Stimulated activated CD8-positive, alpha-beta memory T cell treated with anti-CD3 and anti-CD28 coated beads, Interleukin-7, amount 100 ng/mL, for 4 hours (primary cell): ENCODE measurements around the gene NPPB.

Experiments used
- DNase-seq, 2 donors: peaks; one replicate each; pipeline ENCODE4 v3.0.0-alpha.2; 2020; ENCODE audit warnings: low read depth in 2 of 2

The NPPB gene

DNA sequence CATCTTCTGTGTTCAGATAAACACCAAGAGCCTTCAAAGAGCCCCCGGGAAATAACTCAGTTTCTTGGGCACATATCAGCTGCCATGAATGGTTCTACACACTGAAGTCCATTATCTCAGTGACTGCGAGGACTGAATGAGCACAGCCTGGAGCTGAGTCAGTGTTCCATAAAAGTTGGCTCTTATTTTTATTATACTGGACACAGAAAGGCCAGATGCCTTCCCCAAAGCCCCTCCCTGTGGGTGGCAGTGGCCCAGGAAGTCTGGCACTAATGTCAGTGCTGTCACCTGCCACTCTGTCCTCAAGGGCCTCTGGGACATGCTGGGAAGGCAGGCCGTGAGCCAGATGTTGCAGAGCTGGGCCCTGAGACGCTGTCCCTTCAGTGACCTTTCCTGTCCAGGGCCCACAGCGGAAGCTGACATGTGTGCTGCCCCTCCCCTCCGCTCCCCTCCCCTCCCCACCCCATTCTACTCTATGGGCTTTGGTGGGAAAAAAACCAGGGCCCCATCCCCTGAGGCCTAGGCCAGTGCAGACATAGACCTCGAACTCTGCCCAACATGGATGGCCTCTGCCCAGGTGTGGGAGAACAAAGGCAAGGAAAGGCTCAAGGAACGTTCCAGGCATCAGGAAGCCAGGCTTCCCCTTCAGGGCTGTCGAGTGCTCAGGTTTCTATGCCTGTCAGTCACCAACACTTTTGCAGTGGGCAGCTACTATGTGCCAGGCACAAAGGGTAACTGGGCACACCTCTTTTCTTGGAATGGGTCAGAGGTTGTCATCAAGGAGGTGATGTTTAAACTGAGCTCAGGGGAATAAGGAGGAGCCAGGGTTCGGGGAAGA is 22.4 kb upstream of the NPPB start:
- no peak for DNase-seq

DNA sequence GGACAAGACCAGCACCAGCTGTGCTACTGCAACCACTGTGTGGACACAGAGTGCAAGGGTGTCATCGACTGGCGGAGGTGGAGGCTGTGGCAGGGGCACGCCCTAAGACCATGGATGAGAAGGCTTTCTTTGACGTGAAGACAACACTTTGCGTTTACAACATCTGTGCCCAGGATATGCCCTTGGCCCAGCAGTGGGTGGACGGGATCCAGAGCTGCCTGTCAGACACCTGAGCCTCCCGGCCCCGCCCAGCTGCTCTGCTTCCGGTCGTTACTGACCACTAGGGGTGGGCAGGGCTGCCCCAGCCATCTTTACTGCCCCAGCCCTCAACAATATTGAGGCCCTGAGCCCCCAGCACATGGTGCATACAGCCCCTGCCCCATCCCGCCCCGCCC is 21.4 kb upstream of the NPPB start:
- no peak for DNase-seq

DNA sequence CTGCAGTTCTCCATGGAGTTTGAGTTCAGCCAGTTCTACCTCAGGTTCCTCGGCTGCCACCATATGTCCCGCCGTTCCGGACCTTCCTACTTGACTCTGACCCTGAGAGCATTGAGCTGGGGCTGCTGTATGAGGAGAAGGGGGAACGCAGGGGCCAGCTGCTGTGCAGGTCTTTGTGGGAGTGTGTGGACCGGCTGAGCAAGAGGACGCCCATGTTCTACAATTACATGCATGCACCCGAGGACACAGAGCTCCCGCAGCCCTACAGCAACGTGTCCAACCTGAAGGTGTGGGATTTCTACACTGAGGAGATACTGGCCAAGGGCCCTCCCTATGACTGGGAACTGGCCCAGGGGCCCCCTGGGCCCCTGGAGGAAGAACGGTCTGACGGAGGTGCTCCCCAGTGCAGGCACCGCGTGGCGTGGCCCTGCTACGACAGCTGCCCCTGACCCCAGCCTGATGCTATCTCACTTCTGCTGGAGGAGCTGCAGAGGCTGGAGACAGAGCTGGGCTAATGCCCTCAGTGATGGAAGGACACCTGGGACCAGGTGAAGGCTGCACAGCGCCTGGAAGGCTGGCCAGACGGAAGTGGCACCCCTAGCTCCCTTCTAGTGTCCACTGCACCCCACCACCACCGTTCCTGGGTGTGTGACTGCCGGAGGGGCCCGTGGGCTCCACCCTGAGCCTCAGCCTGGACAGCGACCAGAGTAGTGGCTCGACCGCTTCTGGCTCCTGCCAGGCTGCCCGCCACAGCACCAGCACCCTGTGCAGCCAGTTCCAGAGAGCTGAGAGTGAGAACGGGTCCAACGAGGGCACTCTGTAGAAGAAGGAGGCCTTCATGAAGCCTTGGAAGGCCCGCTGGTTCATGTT is 20.8 kb upstream of the NPPB start:
- DNase-seq = no peak

DNA sequence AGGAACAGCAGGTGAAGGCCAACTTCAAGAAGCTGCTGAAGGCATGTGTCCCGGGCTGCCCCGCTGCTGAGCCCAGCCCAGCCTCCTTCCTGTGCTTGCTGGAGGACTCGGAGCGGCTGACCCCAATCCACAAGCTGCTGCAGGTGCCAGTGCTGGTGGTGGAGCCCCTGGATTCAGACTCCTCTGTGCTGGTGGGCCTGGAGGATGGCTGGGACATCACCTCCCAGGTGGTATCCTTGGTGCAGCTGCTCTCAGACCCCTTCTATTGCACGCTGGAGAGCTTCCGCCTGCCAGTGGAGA is 20.1 kb upstream of the NPPB start:
- DNase-seq = no peak

DNA sequence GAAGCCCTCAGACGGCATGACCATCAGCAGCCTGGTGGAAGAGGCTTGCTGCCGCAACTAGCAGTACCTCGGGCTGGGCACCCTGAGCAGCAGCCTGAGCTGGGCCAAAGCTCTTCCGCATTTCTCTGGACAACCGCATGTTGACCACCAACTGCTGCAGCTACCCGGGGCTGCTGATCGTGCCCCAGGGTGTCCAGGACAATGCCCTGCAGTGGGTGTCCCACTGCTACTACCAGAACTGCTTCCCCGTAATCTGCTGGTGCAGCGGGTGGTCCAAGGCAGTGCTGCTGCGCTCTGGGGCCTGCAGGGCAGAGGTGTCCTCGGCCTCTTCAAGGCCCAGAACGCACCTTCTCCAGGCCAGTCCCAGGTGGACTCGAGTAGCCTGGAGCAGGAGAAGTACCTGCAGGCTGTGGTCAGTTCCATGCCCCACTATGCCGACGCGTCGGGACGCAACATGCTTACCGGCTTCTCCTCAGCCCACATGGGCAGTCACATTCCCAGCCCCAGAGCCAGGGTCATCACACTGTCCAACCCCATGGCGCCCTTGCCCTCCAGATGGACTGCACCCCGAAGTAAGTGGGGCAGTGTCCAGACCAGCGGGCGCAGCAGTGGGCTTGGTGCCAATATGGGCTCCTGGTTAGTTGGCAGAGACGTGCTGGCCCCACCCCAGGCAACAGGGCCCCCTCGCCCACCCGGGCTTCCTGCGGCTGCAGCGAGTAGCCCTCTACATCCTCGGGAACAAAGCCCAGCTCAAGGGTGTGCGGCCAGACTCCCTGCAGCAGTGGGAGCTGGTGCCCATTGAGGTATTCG is 19.5 kb upstream of the NPPB start:
- DNase-seq = no peak

DNA sequence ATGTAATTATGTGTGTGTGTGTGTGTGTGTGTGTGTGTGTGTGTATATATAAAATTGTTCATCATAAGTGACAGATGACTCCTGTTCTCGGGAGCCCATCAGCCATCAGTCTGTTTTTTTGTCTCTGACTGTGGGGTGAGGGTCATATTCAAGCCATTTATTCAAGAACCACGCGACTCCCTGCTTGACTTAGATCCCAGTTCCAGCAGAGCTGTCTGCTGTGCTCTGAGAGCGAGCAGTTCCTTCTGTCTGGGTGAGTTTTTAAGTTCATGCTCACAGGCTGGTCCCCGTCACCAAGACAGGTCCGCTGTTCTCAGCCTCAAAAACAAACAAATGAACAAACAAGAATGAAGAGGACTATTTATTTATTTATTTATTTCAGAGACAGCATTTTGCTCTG is 18.3 kb upstream of the NPPB start:
- DNase-seq = no peak

DNA sequence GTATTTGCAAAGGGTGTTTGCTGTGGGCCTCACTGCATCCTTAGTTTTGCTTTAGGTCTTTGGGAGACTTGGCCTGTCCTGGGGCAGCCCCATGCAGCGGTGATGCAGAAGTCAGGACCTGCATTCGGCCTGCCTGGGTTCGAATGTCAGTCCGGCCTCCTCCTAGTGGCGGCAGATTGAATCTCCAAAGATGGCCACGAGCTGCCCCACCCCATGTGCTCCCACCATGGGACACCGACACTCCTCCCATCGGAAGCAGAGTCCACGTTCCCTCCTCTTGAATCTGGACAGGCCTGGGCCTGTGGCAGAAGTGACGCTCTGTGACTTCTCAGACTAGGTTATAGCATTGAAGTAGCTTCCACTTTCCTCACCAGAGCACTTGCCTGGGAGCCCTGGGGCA is 16.3 kb upstream of the NPPB start:
- no peak for DNase-seq

DNA sequence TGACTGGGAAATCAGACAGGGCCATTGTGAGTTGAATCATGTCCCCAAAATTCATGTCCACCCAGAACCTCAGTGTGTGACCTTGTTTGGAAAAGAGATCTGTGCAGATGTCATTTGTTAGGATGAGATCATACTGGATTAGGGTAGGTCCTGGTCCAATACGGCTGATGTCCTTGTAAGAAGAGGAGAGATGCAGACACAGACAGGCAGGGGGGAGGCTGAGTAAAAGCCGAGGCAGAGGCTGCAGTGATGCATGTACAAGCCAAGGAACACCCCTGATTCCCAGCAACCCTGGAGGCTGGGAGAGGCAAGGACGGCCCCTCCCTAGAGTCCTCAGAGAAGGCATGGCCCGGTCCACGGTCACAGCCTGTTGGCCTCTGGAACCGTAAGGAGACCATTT is 15.9 kb upstream of the NPPB start:
- DNase-seq = no peak

DNA sequence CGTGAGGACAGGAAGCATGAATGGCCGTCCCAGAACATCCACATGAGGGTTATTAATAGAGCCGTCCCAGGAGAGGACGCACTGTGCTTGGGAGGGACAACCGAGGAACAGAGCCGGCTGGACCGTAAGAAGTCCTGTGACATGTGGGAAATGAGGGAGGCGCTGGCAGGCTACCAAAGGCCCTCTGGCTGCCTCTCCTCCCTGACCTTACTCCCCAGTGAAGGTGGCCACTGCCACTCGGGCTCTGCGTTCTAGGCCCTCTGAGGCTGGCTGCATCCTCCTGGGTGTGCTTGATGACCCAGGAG is 15.5 kb upstream of the NPPB start:
- no peak for DNase-seq

DNA sequence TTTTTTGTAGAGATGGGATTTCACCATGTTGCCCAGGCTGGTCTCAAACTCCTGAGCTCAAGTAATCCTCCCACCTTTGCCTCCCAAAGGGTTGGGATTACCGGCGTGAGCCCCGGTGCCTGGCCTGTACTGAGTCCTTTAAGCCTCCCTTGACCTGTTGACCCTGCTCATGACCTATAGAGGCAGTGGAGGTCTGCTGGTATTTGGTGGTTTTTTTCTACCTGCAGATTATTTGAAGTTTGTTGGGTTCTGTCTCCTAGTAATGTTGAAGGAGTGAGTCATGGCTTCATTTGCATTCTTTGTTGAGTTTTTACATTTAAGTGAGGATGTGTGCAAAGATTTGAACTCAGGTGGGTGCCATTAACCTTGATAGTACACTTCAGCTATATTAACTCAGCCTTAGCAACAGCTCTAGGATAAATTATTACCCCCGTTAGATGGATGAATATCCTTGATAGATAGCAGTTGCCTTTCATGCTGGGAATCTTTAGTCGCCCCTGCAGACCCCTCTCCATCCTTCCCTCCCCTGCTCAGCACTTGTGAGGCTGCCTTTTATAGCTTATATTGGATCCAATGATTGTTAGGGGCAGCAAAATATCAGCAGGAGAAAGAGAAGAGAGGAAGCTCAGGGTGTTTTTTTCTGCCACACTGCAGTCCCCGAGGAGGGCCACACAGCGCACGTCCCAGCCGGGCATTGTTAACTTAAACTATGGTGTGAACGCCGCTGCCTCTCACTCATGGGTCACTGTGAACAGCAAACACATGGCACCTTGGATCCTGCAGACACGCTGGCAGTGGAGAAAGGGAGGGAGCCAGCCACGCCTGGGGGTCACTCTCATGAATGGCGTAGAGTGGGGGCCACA is 14.9 kb upstream of the NPPB start:
- no peak for DNase-seq

DNA sequence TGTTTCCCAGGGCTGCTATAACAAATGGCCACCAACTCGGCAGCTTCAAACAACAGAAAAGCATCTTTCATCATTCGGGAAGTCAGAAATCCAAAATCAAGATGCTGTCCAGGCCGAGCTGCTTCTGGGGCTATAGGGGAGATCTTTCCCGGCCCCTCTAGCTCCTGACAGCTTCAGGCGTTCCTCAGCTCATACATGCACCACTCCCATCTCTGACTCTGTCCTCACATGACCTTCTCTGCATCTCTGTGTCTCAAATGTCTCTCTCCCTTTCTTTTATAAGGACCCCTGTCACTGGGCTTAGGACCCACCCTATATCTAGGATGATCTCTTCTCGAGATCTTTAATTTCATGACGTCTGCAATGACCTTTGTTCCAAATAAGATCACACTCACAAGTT is 13.8 kb upstream of the NPPB start:
- no peak for DNase-seq

DNA sequence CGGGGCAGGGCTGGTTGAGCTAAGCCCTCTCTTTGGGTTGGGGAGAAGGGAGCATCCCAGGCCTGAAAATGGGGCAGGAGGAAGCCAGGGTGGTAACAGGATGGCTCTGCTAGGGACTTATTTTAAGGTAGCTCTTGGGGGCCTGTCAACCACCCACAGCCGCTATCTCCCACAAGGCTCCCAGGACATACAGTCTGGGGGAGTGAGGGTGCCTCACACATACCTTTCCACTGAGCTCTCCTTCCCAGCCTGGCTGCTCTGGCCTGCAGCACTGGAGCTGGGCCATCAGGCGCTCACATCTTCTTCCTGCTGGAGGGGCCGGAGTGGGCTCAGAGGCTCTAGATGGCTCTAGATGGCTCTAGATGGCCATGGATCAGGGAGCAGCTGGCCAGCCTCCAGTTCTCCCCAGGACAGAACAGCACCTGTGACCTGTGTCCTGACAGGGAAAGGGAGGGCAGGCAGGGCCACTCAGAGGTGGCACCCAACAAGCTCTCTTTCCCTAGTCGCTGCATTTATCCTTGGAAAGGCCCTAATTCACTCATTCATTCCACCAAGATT is 11.0 kb upstream of the NPPB start:
- no peak for DNase-seq

DNA sequence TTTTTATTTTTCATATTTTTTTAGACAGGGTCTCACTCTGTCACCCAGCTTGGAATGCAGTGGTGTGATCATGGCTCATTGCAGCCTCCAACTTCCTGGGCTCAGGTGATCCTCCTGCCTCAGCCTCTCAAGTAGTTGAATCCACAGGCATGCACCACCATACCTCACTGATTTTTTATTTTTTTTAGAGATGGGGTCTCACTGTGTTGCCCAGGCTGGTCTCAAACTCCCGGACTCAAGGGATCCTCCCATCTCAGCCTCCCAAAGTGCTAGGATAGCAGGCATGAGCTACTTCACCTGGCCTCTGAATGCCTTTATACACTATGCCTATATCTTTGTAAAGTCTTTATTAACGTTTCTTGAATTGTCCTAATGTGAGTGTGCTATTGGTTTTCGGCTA is 10.4 kb upstream of the NPPB start:
- no peak for DNase-seq

DNA sequence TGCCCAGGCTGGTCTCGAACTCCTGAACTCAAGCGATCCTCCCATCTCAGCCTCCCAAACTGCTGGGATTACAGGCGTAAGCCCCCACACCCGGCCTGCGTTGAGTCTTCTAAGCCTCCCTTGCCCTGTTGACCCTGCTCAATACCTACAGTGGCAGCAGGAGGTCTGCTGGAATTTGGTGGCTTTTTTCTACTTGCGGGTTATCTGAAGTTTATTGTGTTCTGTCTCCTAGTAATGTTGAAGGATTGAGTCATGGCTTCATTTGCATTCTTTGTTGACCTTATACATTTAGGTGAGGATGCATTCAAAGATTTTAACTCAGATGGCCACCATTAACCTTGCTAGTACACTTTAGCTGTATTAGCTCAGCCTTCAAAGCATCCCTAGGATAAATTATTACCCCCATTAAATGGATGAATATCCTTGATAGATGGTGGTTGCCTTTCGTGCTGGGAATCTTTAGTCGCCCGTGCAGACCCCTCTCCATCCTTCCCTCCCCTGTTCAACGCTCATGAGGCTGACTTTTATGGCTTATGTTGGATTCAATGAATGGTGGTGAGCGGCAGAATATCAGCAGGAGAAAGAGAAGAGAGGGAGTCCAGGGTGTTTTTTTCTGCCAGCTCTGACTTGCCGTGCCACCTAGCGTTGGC is 9.7 kb upstream of the NPPB start:
- no peak for DNase-seq

DNA sequence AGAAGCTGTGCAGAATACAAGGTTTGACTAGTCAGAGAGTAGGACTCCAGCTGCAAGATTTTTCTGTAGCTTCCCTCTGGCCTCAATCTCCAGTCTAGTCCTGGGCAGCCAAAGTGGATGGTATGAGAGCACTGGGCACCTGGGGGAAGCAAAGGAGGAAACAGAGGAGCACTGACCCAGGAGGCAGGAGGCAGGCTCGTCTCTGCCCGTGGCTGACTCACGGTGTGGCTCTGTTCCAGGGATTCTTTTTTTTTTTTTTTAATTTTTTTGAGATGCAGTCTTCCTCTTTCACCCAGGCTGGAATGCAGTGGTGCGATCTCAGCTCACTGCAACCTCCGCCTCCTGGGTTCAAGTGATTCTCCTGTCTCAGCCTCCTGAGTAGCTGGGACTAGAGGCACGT is 4.1 kb upstream of the NPPB start:
- no peak for DNase-seq

DNA sequence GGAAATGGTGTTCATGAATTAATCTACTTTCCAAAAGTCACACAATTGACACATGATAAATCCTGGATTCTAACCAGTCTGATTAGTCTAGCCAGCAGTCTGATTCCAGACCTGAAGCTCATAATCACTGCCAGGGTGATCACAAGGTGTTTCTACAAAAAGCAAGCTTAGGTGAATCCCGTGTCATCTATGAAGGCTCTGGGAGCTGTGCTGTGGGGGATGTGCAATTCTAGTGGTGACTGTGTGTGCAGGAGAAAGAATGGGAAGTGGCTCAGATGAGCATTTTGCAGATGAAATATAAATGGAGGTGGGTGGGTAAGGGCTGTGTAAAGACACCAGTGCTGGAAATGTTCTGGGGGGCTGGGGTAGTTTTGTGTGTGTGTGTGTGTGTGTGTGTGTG is 1.8 kb upstream of the NPPB start:
- no peak for DNase-seq

DNA sequence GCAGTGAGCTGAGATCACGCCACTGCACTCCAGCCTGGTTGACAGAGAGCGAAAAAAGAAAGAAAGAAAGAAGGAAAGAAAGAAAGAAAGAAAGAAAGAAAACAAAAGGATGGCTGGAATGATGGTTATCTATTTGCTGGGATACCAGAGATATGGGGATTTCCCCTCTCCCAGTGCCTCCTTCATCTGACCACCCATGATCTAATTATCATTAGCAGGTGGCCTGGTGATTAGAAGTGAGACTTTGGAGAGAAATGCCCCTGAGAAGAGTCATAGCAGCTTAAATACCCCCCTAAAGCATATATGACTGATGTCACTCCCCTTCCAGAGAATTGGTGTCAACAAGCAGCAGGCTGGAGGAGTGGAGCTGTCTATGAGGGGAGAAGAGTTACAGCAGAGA is 1.3 kb upstream of the NPPB start:
- DNase-seq = no peak

DNA sequence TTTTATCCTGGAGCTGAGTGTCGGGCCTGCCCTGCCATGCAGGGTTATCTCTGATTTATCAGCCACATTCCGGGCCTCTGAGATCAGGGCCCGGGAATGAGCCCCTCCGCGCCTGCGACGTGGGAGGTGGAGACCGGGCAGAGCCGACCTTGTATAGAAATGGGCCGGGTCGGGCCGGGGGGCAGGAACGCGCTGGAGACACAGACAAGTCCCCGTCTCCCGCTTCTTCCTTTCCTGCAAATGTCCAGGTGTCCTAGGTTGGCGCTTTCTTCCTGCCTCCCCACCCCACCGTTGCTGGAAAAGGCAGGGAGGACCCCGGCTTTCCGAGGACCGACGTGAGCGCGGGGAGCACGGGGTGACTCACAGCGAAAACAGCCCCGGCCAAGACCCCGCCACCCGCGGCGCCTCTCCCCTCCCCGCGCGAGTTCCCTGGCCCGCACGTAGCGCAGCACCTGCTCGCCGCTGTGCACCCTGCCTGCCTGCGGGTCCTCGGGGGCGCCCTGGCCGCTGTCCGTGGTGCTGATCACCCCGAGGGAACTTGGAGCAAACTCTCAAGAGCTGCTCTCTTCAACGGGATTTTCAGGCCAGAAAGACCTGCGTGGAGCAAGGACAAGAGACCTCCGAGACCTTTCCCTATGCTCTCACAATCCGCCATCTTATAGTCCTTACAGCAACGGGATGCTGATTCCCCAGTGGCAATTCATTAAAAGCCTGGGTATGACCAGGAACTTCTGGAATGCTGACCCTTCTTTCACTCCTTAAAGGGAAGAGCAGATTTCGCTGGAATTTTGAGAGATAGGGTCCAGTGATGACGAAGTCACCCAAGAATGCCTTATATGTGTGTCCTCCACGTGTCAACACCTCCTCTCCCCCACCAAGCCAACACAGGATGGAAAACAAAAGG is 475 bp upstream of the NPPB start:
- peak; percentile 26 to 44 for DNase-seq

DNA sequence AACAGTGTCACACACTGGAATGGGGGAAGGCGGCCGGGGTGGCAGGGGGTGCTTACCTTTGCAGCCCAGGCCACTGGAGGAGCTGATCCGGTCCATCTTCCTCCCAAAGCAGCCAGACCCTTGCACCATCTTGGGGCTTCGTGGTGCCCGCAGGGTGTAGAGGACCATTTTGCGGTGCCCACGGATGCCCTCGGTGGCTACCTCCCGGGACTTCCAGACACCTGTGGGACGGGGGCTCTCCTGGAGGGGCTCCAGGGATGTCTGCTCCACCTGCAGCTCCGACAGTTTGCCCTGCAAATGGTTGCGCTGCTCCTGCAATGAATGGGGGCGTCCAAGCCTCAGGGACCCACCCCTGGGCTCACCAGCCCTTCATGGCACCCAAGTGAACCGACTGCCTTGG is 587 bp downstream of the NPPB start:
- no peak for DNase-seq
